SK-N-SH treated with all-trans-retinoic acid at 6 μM for 48 hours (cell line): ENCODE results near the gene MAP3K14.
A peak's percentile ranks its signal among the peaks of the same experiment; 100 is the strongest.

Source experiments
- ATAC-seq: fragments of 200-7000 bp; cut with Tn5 transposase; 3 replicates; pipeline ENCODE4 v1.9.1; 2020; ENCODE audit warnings: mild to moderate bottlenecking, moderate library complexity
- ARNTL ChIP-seq: fragments of 450-650 bp; formaldehyde crosslinking; IDR thresholded peaks from 2 replicates; pipeline ENCODE4 v1.5.0; 2020; ENCODE audit warnings: low read depth, mild to moderate bottlenecking, moderate library complexity, borderline replicate concordance
- BACH2 ChIP-seq: fragments of 250-450 bp; sonication (Bioruptor Pico); IDR thresholded peaks from 2 replicates; pipeline ENCODE4 v1.9.0; 2021; ENCODE audit warnings: mild to moderate bottlenecking, borderline replicate concordance
- CREB5 ChIP-seq: fragments of 250-450 bp; sonication (Bioruptor Pico); IDR thresholded peaks from 2 replicates; pipeline ENCODE4 v1.5.1; 2020; ENCODE audit warnings: low read depth, mild to moderate bottlenecking, moderate library complexity
- CSDC2 ChIP-seq: fragments of 250-450 bp; sonication (Bioruptor Pico); IDR thresholded peaks from 2 replicates; pipeline ENCODE4 v1.5.0; 2020; ENCODE audit warnings: mild to moderate bottlenecking, moderate library complexity
- CSRNP3 ChIP-seq: fragments of 250-450 bp; sonication (Bioruptor Pico); IDR thresholded peaks from 2 replicates; pipeline ENCODE4 v1.5.1; 2021; ENCODE audit warnings: mild to moderate bottlenecking, moderate library complexity
- PPARA ChIP-seq: fragments of 250-450 bp; sonication (Bioruptor Pico); IDR thresholded peaks from 2 replicates; pipeline ENCODE4 v1.5.0; 2020; ENCODE audit warnings: mild to moderate bottlenecking, borderline replicate concordance
- TOX ChIP-seq: fragments of 250-450 bp; sonication (Bioruptor Pico); IDR thresholded peaks from 2 replicates; pipeline ENCODE4 v1.8.0; 2021; ENCODE audit warnings: mild to moderate bottlenecking, moderate library complexity, borderline replicate concordance
- ZFP3 ChIP-seq: fragments of 250-450 bp; sonication (Bioruptor Pico); IDR thresholded peaks from 2 replicates; pipeline ENCODE4 v1.5.0; 2020; ENCODE audit warnings: mild to moderate bottlenecking, moderate library complexity
- ZNF8 ChIP-seq: fragments of 450-650 bp; formaldehyde crosslinking; IDR thresholded peaks from 2 replicates; pipeline ENCODE4 v1.5.0; 2020; ENCODE audit warnings: mild to moderate bottlenecking, moderate library complexity

Gene MAP3K14

DNA sequence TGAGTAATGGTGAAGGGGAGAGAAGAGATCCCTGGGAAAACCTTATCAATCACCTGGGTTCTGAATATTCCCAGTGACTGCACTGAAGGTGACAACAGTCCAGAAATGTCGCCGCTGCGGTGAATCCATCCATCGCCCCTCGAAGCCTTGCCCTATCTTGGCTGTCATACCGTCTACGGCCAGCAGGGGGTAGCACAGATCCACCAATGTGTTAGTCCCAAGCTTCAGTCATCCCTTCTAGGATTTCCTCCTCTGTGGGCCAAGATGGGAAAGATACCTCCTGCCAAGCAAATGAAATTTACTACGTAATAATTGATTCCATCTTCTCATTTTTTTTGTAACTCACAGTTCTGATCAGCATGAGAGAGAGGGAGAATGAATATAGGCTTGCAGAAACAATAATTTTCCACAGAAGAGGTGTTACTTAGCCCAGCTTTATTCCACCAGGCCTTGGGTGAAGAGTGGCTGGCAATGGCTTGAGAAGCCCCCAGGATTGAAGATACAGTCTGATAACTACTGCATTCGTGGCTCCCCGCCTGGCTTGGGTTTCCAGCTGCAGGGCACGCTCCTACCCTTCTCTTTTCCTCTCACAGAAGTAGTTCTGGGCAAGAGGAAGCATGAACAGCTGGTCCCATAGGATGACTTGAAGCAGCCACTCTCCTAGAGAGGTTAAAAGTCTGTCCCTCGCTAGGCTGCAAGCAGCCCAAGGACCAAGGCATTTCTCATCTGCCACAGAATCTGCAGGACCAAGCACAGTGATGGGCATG is 97.7 kb downstream of the MAP3K14 start:
- peak; percentile 90 for ATAC-seq
- TF ChIP-seq PPARA (CRISPR knock-in tag) (no peak), TOX (CRISPR knock-in tag) (no peak), CSRNP3 (CRISPR knock-in tag) (no peak), ZNF8 (CRISPR knock-in tag) (no peak), CREB5 (no peak), ARNTL (CRISPR knock-in tag) (no peak), ZFP3 (CRISPR knock-in tag) (no peak), CSDC2 (CRISPR knock-in tag) (no peak), BACH2 (CRISPR knock-in tag) (no peak)
